ENCODE data around the gene CDNF.

DNA sequence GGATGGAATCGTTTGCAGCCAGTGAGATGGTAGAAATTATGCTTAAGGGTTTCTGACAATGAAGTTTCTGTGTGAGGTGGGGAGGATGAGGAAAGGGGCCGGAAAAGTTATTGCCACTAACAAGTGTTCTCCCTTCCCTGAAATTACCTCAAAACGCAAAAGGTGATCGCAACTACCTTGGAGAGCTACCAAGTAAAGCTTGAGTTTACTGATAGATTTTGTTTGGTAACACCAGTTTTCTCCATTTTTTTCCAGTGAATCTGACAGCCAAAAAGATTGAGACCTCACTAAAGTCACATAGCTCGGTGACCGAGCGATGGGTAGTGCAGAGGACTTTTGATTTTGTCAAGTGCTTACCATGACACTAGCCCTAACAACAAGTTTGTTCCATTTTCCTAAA is 42.4 kb upstream of the CDNF start:
- TF ChIP-seq CHD2 (IDR thresholded peaks at IDR 0.05; ENCODE audit: low read length, partially characterized antibody) (no peak), MYC (IDR thresholded peaks at IDR 0.05; ENCODE audit: borderline replicate concordance, low read length) (no peak), MAFK (IDR thresholded peaks at IDR 0.05; ENCODE audit: partially characterized antibody) (no peak)
- TF ChIP-seq, protein P1, sequence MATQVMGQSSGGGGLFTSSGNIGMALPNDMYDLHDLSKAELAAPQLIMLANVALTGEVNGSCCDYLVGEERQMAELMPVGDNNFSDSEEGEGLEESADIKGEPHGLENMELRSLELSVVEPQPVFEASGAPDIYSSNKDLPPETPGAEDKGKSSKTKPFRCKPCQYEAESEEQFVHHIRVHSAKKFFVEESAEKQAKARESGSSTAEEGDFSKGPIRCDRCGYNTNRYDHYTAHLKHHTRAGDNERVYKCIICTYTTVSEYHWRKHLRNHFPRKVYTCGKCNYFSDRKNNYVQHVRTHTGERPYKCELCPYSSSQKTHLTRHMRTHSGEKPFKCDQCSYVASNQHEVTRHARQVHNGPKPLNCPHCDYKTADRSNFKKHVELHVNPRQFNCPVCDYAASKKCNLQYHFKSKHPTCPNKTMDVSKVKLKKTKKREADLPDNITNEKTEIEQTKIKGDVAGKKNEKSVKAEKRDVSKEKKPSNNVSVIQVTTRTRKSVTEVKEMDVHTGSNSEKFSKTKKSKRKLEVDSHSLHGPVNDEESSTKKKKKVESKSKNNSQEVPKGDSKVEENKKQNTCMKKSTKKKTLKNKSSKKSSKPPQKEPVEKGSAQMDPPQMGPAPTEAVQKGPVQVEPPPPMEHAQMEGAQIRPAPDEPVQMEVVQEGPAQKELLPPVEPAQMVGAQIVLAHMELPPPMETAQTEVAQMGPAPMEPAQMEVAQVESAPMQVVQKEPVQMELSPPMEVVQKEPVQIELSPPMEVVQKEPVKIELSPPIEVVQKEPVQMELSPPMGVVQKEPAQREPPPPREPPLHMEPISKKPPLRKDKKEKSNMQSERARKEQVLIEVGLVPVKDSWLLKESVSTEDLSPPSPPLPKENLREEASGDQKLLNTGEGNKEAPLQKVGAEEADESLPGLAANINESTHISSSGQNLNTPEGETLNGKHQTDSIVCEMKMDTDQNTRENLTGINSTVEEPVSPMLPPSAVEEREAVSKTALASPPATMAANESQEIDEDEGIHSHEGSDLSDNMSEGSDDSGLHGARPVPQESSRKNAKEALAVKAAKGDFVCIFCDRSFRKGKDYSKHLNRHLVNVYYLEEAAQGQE (IDR thresholded peaks at IDR 0.05): peak; percentile 65
- TF ChIP-seq, protein P2, sequence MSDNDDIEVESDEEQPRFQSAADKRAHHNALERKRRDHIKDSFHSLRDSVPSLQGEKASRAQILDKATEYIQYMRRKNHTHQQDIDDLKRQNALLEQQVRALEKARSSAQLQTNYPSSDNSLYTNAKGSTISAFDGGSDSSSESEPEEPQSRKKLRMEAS (IDR thresholded peaks at IDR 0.05): no peak
- TF ChIP-seq, protein P3, sequence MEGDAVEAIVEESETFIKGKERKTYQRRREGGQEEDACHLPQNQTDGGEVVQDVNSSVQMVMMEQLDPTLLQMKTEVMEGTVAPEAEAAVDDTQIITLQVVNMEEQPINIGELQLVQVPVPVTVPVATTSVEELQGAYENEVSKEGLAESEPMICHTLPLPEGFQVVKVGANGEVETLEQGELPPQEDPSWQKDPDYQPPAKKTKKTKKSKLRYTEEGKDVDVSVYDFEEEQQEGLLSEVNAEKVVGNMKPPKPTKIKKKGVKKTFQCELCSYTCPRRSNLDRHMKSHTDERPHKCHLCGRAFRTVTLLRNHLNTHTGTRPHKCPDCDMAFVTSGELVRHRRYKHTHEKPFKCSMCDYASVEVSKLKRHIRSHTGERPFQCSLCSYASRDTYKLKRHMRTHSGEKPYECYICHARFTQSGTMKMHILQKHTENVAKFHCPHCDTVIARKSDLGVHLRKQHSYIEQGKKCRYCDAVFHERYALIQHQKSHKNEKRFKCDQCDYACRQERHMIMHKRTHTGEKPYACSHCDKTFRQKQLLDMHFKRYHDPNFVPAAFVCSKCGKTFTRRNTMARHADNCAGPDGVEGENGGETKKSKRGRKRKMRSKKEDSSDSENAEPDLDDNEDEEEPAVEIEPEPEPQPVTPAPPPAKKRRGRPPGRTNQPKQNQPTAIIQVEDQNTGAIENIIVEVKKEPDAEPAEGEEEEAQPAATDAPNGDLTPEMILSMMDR (IDR thresholded peaks at IDR 0.05): no peak
